ENCODE data around the gene MED27.

MED27 gene

GRCh38 chr9:131960311-131960710 lies 119.4 kb downstream of the MED27 start:
- Mint-ChIP-seq H3K4me3 (no peak overlapping the region), H3K27ac (no peak overlapping the region), H3K9me3 (no peaks in the 10 kb centered on the region), H3K4me1 (ENCODE audit: low read depth) (no peaks in the 10 kb centered on the region), H3K27me3 (ENCODE audit: low read depth) (no peaks in the 10 kb centered on the region), H3K36me3 (ENCODE audit: low read depth) (peaks cover 4% of the 10 kb centered on the region)
- DNase-seq (ENCODE audit: low spot score), result no peak

DNA sequence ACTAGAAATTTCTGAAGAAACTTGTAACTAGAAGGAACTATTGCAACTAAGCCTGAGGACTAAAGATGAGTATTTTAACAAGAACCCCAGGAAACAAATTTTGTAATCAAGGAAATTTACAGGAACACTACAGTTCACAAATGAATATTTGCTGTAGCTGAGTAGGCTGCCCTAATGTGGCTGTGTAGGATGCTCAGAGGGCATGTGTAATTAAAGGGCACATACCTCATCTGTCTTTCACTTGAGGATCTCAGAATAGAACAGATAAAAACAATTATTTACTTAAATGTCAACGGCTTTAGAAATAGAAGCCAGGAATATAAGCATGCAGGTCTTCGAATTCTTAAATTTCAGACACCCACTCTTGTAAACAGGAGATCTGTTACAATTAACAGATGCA lies 119.8 kb downstream of the MED27 start:
- H3K27me3 Mint-ChIP-seq (ENCODE audit: low read depth), result no peaks in the 10 kb centered on the region
- H3K4me3 Mint-ChIP-seq, result no peak overlapping the region
- H3K27ac Mint-ChIP-seq, result no peak overlapping the region
- H3K36me3 Mint-ChIP-seq (ENCODE audit: low read depth), result peaks cover 4% of the 10 kb centered on the region
- no peaks in the 10 kb centered on the region for H3K9me3 Mint-ChIP-seq
- no peak for DNase-seq (ENCODE audit: low spot score)
- no peaks in the 10 kb centered on the region for H3K4me1 Mint-ChIP-seq (ENCODE audit: low read depth)

DNA sequence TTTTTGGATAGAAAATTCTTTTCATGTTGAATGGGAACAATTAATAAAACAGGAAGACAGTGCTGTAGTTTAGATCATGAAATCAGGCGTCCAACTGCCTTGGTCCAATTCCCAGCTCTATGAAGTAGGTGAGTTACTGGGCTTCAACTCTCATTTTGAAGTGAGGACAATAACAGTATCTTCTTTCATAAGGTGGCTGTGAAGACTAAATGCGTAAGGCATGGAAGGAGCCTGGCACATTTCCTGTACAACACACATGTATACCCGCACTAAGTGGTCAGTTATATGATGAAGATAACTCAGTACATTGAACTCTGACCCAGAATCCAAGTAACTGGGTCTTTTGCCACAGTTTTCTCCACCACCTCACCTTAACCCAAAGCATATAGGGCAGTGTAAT lies 120.6 kb downstream of the MED27 start:
- no peak overlapping the region for H3K4me3 Mint-ChIP-seq
- H3K36me3 Mint-ChIP-seq (ENCODE audit: low read depth), result peaks cover 2% of the 10 kb centered on the region
- no peaks in the 10 kb centered on the region for H3K9me3 Mint-ChIP-seq
- no peaks in the 10 kb centered on the region for H3K27me3 Mint-ChIP-seq (ENCODE audit: low read depth)
- no peaks in the 10 kb centered on the region for H3K4me1 Mint-ChIP-seq (ENCODE audit: low read depth)
- no peak for DNase-seq (ENCODE audit: low spot score)
- no peak overlapping the region for H3K27ac Mint-ChIP-seq

GRCh38 chr9:131954299-131954698 lies 125.4 kb downstream of the MED27 start:
- peaks cover 2% of the 10 kb centered on the region for H3K36me3 Mint-ChIP-seq (ENCODE audit: low read depth)
- no peak overlapping the region for H3K4me3 Mint-ChIP-seq
- H3K27me3 Mint-ChIP-seq (ENCODE audit: low read depth), result no peaks in the 10 kb centered on the region
- H3K27ac Mint-ChIP-seq, result no peak overlapping the region
- DNase-seq (ENCODE audit: low spot score), result no peak
- no peaks in the 10 kb centered on the region for H3K4me1 Mint-ChIP-seq (ENCODE audit: low read depth)
- no peaks in the 10 kb centered on the region for H3K9me3 Mint-ChIP-seq

DNA sequence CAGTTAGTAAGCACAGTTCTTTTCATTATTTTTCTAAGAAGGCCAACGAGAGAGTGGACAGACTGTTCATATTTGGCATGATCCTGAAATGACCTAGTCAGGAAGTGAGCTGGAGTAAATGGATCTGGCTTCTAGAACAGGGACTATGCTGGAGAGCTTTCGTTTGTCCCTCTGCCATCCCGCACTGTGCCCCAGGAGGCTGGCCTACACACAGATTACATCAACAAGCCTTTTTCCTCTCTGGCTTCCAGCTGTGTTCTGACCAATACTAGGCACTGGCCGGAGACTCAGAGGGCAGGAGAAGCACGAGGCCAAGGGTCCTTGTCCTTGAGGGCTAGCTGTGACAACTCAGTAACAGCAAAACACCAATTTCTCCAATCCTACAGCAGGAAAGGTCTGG lies 127.8 kb downstream of the MED27 start:
- Mint-ChIP-seq H3K27ac (no peak overlapping the region), H3K27me3 (ENCODE audit: low read depth) (no peaks in the 10 kb centered on the region), H3K4me3 (no peak overlapping the region), H3K9me3 (no peaks in the 10 kb centered on the region), H3K36me3 (ENCODE audit: low read depth) (peaks cover 2% of the 10 kb centered on the region), H3K4me1 (ENCODE audit: low read depth) (no peaks in the 10 kb centered on the region)
- no peak for DNase-seq (ENCODE audit: low spot score)

GRCh38 chr9:131951155-131951554 lies 128.5 kb downstream of the MED27 start:
- Mint-ChIP-seq H3K9me3 (no peaks in the 10 kb centered on the region), H3K4me3 (no peak overlapping the region), H3K4me1 (ENCODE audit: low read depth) (no peaks in the 10 kb centered on the region), H3K36me3 (ENCODE audit: low read depth) (peaks cover 2% of the 10 kb centered on the region), H3K27ac (no peak overlapping the region), H3K27me3 (ENCODE audit: low read depth) (no peaks in the 10 kb centered on the region)
- DNase-seq (ENCODE audit: low spot score), result no peak

GRCh38 chr9:131950487-131950886 lies 129.2 kb downstream of the MED27 start:
- H3K36me3 Mint-ChIP-seq (ENCODE audit: low read depth), result no peaks in the 10 kb centered on the region
- no peaks in the 10 kb centered on the region for H3K27me3 Mint-ChIP-seq (ENCODE audit: low read depth)
- H3K4me1 Mint-ChIP-seq (ENCODE audit: low read depth), result no peaks in the 10 kb centered on the region
- DNase-seq (ENCODE audit: low spot score), result no peak
- no peaks in the 10 kb centered on the region for H3K9me3 Mint-ChIP-seq
- no peak overlapping the region for H3K27ac Mint-ChIP-seq
- no peak overlapping the region for H3K4me3 Mint-ChIP-seq

DNA sequence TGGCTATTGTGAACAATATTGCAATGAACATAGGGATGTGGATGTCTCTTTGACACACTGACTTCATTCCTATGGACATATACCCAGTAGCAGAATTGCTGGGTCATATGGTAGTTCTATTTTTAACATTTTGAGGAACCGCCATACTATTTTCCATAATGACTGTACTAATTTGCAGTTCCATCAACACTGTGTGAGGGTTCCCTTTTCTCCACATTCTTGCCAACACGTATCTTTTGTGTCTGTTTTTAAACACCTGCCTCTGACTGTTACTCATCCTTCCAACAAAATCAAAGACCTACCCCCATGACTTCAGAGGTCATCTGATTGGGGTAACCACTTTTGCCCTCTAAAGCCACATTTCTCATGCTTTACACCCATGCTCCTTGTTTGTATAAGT lies 133.5 kb downstream of the MED27 start:
- Mint-ChIP-seq H3K9me3 (no peaks in the 10 kb centered on the region), H3K27me3 (ENCODE audit: low read depth) (no peaks in the 10 kb centered on the region), H3K4me3 (no peak overlapping the region), H3K36me3 (ENCODE audit: low read depth) (no peaks in the 10 kb centered on the region), H3K27ac (no peak overlapping the region), H3K4me1 (ENCODE audit: low read depth) (no peaks in the 10 kb centered on the region)
- no peak for DNase-seq (ENCODE audit: low spot score)

DNA sequence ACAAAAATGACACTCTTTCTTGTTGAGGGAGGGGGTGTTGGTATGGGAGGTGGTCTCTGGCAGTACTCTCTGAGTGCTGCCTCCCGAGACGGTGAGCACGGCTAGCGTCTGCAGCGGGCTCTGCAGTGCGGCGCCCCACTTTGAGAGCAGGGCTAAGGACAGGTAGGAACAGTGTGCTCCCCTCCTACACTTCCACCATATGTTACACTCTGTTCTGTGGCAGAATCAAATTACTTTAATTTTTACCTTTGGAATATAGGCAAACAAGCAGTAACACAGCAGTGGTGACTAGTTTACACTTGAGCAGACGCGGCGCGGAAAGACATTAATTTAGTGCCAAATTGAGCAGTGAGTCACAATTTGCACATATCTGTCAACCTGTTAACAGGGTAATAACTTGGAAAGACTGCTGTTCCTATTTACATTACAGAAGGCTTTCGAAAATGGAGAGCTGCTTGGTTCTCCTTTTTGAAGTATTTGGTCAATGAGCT lies 136.3 kb downstream of the MED27 start:
- Mint-ChIP-seq H3K4me3 (no peak overlapping the region), H3K36me3 (ENCODE audit: low read depth) (no peaks in the 10 kb centered on the region), H3K27ac (no peak overlapping the region), H3K4me1 (ENCODE audit: low read depth) (no peaks in the 10 kb centered on the region), H3K27me3 (ENCODE audit: low read depth) (no peaks in the 10 kb centered on the region), H3K9me3 (no peaks in the 10 kb centered on the region)
- DNase-seq (ENCODE audit: low spot score), result no peak

GRCh38 chr9:131942146-131942720 lies 137.4 kb downstream of the MED27 start:
- Mint-ChIP-seq H3K36me3 (ENCODE audit: low read depth) (no peaks in the 10 kb centered on the region), H3K4me1 (ENCODE audit: low read depth) (no peaks in the 10 kb centered on the region), H3K4me3 (no peak overlapping the region), H3K27me3 (ENCODE audit: low read depth) (no peaks in the 10 kb centered on the region), H3K27ac (no peak overlapping the region), H3K9me3 (no peaks in the 10 kb centered on the region)
- no peak for DNase-seq (ENCODE audit: low spot score)

DNA sequence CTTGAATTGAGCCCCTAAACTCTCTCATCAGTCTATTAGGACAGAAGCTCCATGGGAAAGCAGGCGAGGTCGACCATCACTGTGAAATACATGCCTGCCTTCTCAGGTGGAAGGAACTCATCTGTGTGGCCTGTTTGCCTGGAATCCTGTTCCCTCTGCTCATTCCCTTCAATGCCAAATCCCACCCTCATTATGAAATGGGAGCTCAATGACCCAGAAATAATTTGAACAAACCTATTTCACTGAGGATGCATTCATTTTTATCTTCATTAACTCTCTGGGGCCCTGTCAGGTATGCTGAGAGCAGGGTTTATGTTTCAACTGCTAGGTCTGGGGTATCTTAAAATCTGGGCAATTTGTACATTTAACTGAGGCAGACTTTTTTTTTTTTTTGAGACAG lies 142.2 kb downstream of the MED27 start:
- H3K27ac Mint-ChIP-seq, result no peak overlapping the region
- H3K4me1 Mint-ChIP-seq (ENCODE audit: low read depth), result no peaks in the 10 kb centered on the region
- no peaks in the 10 kb centered on the region for H3K27me3 Mint-ChIP-seq (ENCODE audit: low read depth)
- no peaks in the 10 kb centered on the region for H3K36me3 Mint-ChIP-seq (ENCODE audit: low read depth)
- no peak overlapping the region for H3K4me3 Mint-ChIP-seq
- DNase-seq (ENCODE audit: low spot score), result no peak
- H3K9me3 Mint-ChIP-seq, result no peaks in the 10 kb centered on the region

GRCh38 chr9:131936929-131937328 lies 142.7 kb downstream of the MED27 start:
- no peaks in the 10 kb centered on the region for H3K36me3 Mint-ChIP-seq (ENCODE audit: low read depth)
- H3K4me1 Mint-ChIP-seq (ENCODE audit: low read depth), result no peaks in the 10 kb centered on the region
- no peak overlapping the region for H3K27ac Mint-ChIP-seq
- no peaks in the 10 kb centered on the region for H3K27me3 Mint-ChIP-seq (ENCODE audit: low read depth)
- H3K4me3 Mint-ChIP-seq, result no peak overlapping the region
- H3K9me3 Mint-ChIP-seq, result no peaks in the 10 kb centered on the region
- no peak for DNase-seq (ENCODE audit: low spot score)

GRCh38 chr9:131934673-131935072 lies 145.0 kb downstream of the MED27 start:
- Mint-ChIP-seq H3K4me1 (ENCODE audit: low read depth) (no peaks in the 10 kb centered on the region), H3K27me3 (ENCODE audit: low read depth) (no peaks in the 10 kb centered on the region), H3K9me3 (no peaks in the 10 kb centered on the region), H3K36me3 (ENCODE audit: low read depth) (no peaks in the 10 kb centered on the region), H3K4me3 (no peak overlapping the region), H3K27ac (no peak overlapping the region)
- no peak for DNase-seq (ENCODE audit: low spot score)

- Mint-ChIP-seq H3K27ac (no peak overlapping the region), H3K36me3 (ENCODE audit: low read depth) (no peaks in the 10 kb centered on the region), H3K4me1 (ENCODE audit: low read depth) (peaks cover 5% of the 10 kb centered on the region), H3K9me3 (no peaks in the 10 kb centered on the region), H3K4me3 (no peak overlapping the region), H3K27me3 (ENCODE audit: low read depth) (no peaks in the 10 kb centered on the region)
- no peak for DNase-seq (ENCODE audit: low spot score)
These were observed 152.6 kb downstream of the MED27 start for GRCh38 chr9:131927091-131927490.

DNA sequence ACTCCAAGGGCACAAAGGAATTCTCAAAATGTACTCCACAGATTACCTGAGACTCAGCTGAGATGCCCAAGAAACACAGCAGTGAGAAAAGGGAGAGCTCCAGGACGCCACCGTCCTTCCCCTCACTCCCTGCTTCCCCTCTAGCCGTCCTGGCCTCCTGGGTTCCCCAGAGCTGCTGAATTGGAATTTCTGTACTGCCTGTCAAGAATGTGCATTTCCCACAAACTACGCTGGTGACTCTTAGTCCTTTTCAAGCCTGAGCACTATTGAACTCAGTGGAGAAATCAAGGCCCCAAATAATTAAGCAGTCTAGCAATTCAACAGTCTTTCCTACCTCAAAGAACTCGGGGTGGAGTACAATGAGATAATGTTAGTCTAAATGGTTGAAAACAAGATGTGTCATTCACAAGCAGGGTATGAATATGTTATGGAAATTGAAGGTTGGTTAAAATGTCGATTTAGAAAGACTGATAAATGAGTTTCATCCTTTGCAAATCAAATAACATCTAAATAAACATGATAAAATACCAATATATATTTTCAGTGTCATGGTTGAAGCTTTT lies 153.2 kb downstream of the MED27 start:
- Mint-ChIP-seq H3K27me3 (ENCODE audit: low read depth) (no peaks in the 10 kb centered on the region), H3K36me3 (ENCODE audit: low read depth) (no peaks in the 10 kb centered on the region), H3K27ac (no peak overlapping the region), H3K4me1 (ENCODE audit: low read depth) (peaks cover 5% of the 10 kb centered on the region), H3K9me3 (no peaks in the 10 kb centered on the region), H3K4me3 (no peak overlapping the region)
- no peak for DNase-seq (ENCODE audit: low spot score)
